ENCODE measurements around the gene DNAH1.
"Not testable (repeated sequence)": the region's sequence is repeated elsewhere in the genome, so short reads cannot be mapped to it uniquely, and the experiment has no call there.

DNAH1 gene

GRCh38 chr3:52315977-52316764 lies at the start of gene DNAH1:
Gene DNAH1, plus strand, starts transcription at chr3:52316319. Its CDS starts 6,124 bp downstream, at chr3:52322443.
- no peak for DNase-seq

DNA sequence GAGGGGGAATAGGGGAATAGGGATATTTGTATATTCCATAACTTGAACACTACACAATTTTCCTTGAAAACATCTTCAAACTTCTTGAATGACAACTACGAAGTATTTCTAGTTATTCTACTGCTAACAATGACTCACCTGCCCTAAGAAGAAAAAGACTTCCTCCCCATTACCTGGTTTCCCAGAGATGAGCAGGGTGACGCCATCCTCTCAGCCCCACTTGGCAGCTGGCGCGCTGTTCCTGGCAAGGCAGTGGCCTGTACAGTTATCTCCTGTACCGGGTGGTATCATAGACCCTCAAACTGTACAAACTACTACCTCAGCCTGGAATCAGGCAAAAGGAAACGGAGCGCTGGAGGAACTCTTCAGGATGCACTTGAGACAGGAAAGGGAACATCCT lies 48.1 kb upstream of the DNAH1 start:
- no peak for DNase-seq

GRCh38 chr3:52269776-52270175 lies 46.3 kb upstream of the DNAH1 start:
- no peak for DNase-seq

DNA sequence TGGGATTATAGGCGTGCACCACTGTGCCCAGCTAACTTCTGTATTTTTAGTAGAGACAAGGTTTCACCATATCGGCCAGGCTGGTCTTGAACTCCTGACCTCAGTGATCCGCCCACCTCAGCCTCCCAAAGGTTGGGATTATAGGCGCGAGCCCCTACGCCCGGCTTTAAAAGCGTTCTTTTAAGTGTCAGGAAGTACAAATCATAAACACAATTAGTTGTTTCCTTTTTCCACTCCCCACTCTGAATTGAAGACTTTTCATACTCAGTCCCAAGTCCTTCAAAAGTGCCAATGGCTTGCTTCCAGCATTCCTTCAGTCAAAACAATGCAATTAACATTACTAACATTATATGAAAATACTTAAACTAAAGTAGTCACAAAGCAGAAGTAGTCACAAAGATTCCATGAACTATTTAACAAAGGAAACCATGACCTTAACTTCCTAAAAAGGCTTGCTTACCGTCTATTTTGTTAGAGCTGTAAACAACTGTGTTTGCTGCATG lies 45.8 kb upstream of the DNAH1 start:
- no peak for DNase-seq

DNA sequence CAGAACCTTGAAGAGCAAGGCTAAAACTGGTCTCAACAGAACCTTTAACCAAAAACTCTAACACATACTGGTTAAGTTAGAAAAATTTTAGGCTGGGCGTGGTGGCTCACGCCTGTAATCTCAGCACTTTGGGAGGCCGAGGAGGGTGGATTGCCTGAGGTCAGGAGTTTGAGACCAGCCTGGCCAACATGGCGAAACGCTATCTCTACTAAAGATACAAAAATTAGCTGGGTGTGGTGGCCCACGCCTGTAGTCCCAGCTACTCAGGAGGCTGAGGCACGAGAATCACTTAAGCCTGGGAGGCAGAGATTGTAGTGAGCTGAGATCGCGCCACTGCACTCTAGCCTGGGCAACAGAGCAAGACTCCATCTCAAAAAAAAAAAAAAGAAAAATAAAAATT lies 43.9 kb upstream of the DNAH1 start:
- DNase-seq: not testable (repeated sequence)

DNA sequence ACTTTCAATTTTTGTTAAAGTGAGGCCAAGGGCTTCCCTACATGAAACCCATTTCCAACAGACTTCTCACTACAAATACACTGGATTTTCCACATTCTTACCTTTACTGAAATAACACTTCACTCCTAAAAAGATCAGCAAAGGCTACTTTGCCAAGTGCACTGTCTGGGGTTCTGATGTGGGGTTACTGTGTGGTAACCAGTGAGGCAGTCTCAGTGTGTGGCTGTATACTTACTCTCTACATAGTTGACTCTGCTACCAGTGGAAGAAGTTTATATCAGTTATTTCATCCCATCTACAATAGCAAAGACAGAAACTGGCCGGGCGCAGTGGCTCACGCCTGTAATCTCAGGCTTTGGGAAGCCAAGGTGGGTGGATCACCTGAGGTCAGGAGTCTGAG lies 43.3 kb upstream of the DNAH1 start:
- DNase-seq: no peak

DNA sequence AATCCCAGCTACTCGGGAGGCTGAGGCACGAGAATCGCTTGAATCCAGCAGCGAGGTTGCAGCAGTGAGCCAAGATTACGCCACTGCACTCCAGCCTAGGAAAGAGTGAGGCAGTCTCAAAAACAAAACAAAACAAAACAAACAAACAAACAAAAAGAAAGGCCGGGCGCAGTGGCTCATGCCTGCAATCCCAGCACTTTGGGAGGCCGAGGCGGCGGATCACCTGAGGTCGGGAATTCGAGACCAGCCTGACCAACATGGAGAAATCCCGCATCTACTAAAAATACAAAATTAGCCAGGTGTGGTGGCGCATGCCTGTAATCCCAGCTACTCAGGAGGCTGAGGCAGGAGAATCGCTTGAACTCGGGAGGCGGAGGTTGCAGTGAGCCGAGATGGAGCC lies 41.3 kb upstream of the DNAH1 start:
- not testable (repeated sequence) for DNase-seq

DNA sequence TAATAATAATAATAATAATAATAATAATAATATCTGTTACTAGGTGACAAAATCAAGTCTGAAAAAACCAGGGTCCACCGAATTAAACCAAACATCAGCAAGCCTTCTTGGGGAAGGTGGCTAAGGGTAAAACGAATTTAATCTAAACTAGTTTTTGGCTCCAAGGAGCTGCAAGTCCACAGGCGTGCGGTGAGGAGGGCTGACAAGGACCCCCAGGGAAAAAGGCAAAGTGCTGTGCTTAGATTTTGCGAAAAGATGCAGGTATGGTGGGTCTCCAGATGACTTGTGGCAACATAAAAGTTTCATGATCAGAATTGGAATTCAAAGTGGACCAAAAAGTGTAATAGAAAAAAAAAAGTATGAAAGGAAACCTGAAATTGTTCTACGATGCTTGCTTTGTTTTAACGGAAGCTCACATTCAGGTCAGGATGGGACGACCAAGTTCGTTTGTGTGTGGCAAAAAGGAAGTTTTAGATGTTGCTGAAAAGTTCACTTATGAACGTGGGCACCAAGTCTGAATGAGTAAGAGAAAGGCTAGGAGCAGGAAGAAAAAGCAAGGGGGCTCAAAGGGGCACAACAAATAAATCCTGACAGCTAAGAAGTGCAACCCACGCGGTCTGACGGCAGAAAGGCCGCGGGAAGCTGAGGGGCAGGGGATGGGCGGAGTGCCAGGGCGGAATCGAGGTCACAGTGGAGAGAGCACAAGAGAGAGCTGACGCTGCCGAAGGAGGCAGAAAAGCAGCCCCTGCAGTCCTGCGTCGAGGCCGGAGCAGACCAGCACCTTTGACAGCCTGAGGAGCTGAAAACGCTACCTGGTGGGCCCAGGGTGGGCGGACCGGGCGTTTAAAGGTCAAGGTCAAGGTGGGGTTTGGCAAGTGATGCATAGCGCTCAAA lies 38.8 kb upstream of the DNAH1 start:
- DNase-seq: peak; percentile 75

DNA sequence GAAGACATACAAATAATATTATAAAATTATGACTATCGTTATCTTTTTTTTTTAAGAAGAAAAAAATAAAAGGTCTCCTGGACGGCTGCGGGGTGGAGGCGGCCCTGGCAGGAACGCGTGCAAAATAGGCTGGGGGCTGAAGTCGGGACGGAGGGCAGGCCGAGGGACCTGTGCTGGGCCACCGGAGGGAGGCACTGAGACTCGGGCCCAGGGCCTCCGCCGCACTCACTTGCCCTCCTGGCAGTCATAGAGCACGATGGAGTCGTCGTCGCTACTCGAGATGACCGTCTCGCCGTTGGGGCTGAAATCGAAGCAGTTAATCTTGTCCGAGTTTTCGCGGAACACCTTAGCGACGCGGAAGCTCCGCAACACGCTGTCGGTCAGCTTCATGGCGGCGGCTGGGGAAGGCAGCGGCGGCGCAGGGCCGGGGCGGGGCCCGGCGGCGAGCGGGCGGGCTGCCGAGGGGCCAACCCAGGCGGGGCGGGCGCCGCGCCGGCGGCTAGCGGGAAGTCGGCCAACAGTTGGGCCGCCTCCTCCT lies 38.1 kb upstream of the DNAH1 start:
- no peak for DNase-seq

- peak; percentile 99 for DNase-seq
These were observed 37.5 kb upstream of the DNAH1 start, which contains the start of gene WDR82 for GRCh38 chr3:52278510-52279069. Gene WDR82, minus strand, starts transcription at chr3:52278649. Its CDS starts 288 bp downstream, at chr3:52278361.

DNA sequence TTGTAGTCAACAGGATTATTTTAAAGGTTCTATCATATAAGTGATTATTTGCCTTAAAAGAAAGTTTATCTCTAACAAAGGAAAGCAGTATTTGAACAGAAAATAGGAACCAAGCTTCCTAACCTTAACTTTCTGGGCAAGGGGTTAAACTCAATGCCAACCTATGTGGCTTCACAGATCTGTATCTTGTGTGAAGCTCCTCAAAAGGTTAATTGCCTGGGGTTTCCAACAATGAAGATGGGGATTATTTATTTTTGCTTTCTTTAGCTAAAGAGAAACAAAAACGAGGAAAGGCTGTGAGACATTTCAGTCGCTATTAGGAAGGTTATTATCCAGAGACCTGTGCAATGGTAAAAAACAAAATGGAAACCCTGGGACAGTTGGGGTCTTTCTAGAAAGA lies 36.5 kb upstream of the DNAH1 start:
- no peak for DNase-seq

- DNase-seq: no peak
These were observed 36.1 kb upstream of the DNAH1 start for GRCh38 chr3:52280050-52280461.

- no peak for DNase-seq
These were observed 33.9 kb upstream of the DNAH1 start for GRCh38 chr3:52281981-52282801.

DNA sequence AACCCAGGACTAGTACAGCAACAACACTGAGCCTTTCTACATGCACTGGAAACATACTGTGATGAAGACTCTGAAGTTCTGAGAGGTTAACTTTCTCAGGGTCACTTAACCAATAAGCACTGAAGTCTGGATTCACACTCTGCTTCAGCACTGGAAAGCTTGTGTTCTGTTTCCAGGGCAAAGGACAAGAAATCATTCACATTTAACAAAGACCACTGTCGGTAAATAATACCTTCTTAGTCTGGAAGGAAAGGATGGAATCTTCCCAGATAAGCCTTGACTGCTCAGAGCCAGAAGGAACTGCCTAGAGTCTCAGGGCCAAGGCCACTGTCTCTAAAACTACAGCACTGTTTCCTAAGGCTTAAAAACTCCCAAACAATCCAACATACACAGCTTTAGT lies 32.8 kb upstream of the DNAH1 start:
- DNase-seq: no peak

DNA sequence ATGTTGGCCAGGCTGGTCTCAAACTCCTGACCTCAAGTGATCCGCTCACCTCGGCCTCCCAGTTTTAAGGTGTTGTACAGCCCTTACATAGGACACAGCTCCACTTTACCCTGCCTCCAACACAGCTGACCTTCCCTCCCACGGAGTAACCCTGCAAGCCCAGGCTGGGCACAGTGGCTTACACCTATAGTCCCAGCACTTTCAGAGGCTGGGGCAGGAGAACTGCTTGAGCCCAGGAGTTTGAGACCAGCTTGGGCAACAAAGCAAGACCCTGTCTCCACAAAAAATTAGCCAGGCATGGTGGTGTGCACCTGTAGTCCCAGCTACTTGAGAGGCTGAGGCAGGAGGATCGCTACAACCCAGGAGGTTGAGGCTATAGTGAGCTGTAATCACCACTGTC lies 32.1 kb upstream of the DNAH1 start:
- not testable (repeated sequence) for DNase-seq

- no peak for DNase-seq
These were observed 29.4 kb upstream of the DNAH1 start for GRCh38 chr3:52286777-52287110.

DNA sequence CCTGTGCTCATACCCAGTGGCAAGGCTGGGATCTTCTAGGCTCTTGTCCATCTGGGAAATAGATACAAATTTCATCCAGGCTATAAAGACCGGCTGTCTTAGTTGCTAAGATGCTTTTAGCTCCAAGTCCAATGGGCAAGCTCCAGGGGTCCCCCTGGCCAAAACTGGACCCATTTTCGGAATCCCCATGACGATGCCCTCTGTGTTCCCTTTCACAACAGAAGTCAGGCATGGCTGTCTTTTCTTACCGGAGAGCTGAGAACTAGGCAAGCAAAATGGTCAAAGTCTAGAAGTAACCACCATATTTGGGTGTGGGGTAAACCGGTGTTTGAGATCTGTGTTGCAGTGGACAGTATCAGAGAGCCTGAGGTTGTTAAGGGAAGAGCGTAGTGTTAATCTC lies 27.4 kb upstream of the DNAH1 start:
- DNase-seq: no peak

DNA sequence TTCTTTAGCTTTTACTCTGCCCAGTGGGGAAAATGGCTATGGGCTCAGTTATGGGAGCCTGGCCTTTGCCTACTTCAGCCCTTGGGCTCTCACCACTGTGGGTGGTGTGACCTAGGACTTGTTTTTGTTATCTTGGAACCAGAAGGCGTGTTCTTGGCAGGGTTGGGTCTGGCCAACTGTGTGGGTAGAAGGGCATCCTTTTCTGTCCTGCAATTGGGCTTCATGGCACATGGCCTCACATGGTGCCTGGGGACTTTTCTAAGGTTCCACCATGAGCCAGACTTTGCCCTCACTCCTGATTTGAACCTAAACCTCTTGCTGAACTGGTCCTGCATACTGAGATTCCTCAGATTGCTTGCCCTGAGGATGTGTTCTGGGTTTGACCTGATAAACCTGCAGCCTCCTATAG lies 26.8 kb upstream of the DNAH1 start:
- no peak for DNase-seq

GRCh38 chr3:52289747-52290595 lies 26.1 kb upstream of the DNAH1 start:
- no peak for DNase-seq

GRCh38 chr3:52290596-52291507 lies 25.3 kb upstream of the DNAH1 start:
- no peak for DNase-seq

Measured in activated CD4-positive, CD25-positive, alpha-beta regulatory T cell treated with anti-CD3 and anti-CD28 coated beads, Interleukin-2, amount 50 U/mL, for 72 hours (primary cell).